Transverse colon (tissue), 4 donors: ENCODE measurements around the gene SOWAHA. TPM values are rescaled to one million over a fixed set of nuclear protein-coding genes. Genes with fewer than 3 reads are reported as not detected.

ENCODE experiments used
- DNase-seq: peaks from one replicate; pipeline ENCODE4 v3.0.0-alpha.2; 2019
- H3K27ac ChIP-seq, 4 donors: fragments of 200-600 bp; sonication (generic); 2 replicates each; pipeline ENCODE4 v1.5.1; 2016 to 2018; ENCODE audit warnings: inconsistent platforms in 4 of 4
- H3K27me3 ChIP-seq: fragments of 200-600 bp; sonication (generic); 2 replicates; pipeline ENCODE4 v1.5.1; 2017; ENCODE audit warnings: inconsistent platforms
- H3K36me3 ChIP-seq, 4 donors: fragments of 200-600 bp; sonication (generic); 2 replicates each; pipeline ENCODE4 v1.5.1; 2017 to 2019; ENCODE audit warnings: inconsistent platforms in 4 of 4
- H3K4me1 ChIP-seq, 4 donors: fragments of 200-600 bp; sonication (generic); 2 replicates each; pipeline ENCODE4 v1.5.1; 2017 to 2020; ENCODE audit warnings: inconsistent platforms in 4 of 4
- H3K4me3 ChIP-seq, 4 donors: fragments of 200-600 bp; sonication (generic); 1 replicate in 1 of 4; 2 replicates in 3 of 4; pipeline versions ENCODE4 v1.5.1 to v1.6.1; 2017 to 2019; ENCODE audit warnings: inconsistent platforms in 4 of 4
- H3K9me3 ChIP-seq, 2 donors: fragments of 200-600 bp; sonication (generic); 2 replicates each; pipeline ENCODE4 v1.5.1; 2017 to 2019; ENCODE audit warnings: inconsistent platforms in 2 of 2
- EP300 ChIP-seq: sonication (generic); formaldehyde crosslinking; IDR thresholded peaks from one replicate; pipeline ENCODE4 v1.6.1; 2017; ENCODE audit warnings: antibody characterized with exemption, low read depth
- POLR2A ChIP-seq: fragments of 450-650 bp; IDR thresholded peaks from one replicate; pipeline ENCODE4 v1.6.1; 2016; ENCODE audit warnings: antibody characterized with exemption, mild to moderate bottlenecking, moderate library complexity
- POLR2AphosphoS5 ChIP-seq, 3 donors: sonication (generic); formaldehyde crosslinking; IDR thresholded peaks; one replicate each; pipeline ENCODE4 v1.6.1; 2016; ENCODE audit warnings: antibody characterized with exemption in 3 of 3
- WGBS, 2 donors: methylation state at CpG; one replicate each; pipeline ENCODE4 v1.1.5; 2018; ENCODE audit warnings: low coverage in 1 of 2; 5-methylcytosine and 5-hydroxymethylcytosine counted together
- in situ Hi-C, 4 donors: fragments of 200-750 bp; cut with MboI; loops; one replicate each; pipeline versions ENCODE4 v1.15.0 to v1.15.1; 2017; ENCODE audit warnings: low sequenced_read_pairs in 3 of 4, low pct_ligation_motif_present in 1 of 4, low pct_unique_long_range_greater_than_20kb in 1 of 4
- intact Hi-C: fragments of 100-400 bp; cut with DNase I; formaldehyde crosslinking; loops from one replicate; pipeline ENCODE4 v1.15.1; 2023; ENCODE audit warnings: low total_unique reads
- total RNA-seq, 4 donors: library from RNA; depleted of rRNA; stranded (reverse); fragments of >200 nt; gene quantifications; one replicate each; pipeline ENCODE4 v1.1.0, GENCODE V29; 2016
- TF ChIP-seq, protein P1 (sequence below), 5 experiments: fragments of 200-600 bp in 3 of 5; fragments of 450-650 bp in 2 of 5; sonication (generic) in 3 of 5; IDR thresholded peaks; 1 replicate in 2 of 5; 2 replicates in 3 of 5; pipeline ENCODE4 v1.5.1; 2016 to 2017; ENCODE audit warnings: antibody characterized with exemption in 5 of 5, inconsistent platforms in 3 of 5, mild to moderate bottlenecking in 2 of 5, moderate library complexity in 1 of 5

SOWAHA gene
- total RNA-seq, 4 donors from 2014 or later: 35.2 to 93.5 (median 76.0) TPM

DNA sequence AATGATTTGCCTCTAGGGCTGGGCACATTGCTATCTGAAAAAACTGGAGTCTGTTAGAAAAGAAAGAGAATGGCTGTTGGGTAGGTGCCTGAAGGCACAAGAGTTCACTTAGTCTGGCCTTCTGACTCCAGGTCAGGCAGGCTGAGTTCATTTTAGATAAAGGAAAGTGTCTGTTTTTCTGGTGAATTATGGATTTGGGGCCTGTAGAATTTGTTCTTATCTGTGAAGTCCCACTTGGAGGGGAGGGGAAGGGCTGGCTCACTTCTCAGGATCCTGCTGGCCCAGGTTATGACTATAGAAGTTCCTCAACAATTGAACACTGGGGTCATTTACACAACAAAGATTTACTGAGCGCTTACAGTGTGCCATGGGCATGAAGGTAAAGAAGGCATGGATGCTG, 24.6 kb upstream of the SOWAHA start:
- intact Hi-C loops (loop anchor here (10.0 kb wide), 1 partner anchor 1326 kb away; the partner anchor contains the start of gene TCF7), in situ Hi-C loops (loop anchor here in 1 of 4 donors (25.0 kb wide), 1 partner anchor 401 kb away; no protein-coding TSS in a partner anchor)
- 92% methylated on average over 1 of the region's 1 CpG; no CpG with 5 or more reads in 1 of the 2 donors for WGBS, 2 donors
- Histone ChIP-seq H3K9me3 (no peaks in the 10 kb centered on the region), H3K4me3 (no peak overlapping the region), H3K4me1 (no peaks in the 10 kb centered on the region), H3K27ac (no peak overlapping the region), H3K27me3 (no peaks in the 10 kb centered on the region), H3K36me3 (no peaks in the 10 kb centered on the region)
- DNase-seq: no peak
- TF ChIP-seq, protein P1, sequence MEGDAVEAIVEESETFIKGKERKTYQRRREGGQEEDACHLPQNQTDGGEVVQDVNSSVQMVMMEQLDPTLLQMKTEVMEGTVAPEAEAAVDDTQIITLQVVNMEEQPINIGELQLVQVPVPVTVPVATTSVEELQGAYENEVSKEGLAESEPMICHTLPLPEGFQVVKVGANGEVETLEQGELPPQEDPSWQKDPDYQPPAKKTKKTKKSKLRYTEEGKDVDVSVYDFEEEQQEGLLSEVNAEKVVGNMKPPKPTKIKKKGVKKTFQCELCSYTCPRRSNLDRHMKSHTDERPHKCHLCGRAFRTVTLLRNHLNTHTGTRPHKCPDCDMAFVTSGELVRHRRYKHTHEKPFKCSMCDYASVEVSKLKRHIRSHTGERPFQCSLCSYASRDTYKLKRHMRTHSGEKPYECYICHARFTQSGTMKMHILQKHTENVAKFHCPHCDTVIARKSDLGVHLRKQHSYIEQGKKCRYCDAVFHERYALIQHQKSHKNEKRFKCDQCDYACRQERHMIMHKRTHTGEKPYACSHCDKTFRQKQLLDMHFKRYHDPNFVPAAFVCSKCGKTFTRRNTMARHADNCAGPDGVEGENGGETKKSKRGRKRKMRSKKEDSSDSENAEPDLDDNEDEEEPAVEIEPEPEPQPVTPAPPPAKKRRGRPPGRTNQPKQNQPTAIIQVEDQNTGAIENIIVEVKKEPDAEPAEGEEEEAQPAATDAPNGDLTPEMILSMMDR (IDR thresholded peaks at IDR 0.05): no peak
- no peak for TF ChIP-seq POLR2A

DNA sequence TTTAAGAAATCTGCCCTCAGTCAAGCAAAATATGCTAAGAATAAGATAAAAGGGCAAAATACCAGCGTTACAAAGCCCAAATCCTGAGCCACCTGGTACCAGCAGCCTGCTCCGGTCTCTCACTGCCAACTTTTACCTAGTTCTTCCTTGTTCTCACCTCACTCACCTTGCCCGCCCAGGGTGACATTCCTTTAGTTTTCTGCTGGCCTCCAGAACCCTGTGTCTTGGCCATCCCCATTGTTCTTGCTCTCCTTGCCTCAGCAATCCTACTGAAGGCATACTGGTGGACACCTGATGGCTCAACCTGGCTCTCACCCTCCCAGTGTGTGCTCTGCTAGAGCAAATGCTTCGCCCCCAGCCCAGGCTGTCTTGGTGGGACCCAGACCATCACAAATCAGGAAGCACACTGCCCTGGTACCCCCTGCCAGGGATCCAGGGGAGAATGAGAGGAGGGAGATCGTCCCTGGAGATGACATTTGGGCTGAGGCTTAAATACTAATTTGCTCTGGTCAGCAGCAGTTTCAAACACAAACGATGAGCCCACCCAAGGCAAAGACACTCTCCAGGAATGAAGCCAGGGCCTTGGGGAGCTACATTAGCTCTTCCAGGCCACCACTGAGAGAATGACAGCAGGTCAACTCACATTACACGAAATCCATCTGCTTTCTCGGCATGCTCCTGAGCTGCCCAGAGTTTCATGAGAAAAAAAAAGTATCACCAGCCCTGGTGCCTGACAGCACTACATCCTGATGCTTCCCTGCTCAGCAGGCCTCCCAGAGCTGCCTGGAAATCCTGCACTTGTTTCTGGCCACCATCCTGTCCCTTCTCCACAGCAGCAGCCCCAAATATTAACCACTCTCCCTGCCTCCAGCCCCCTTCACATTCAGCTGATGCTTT, 23.9 kb upstream of the SOWAHA start:
- Histone ChIP-seq H3K4me3 (no peak overlapping the region), H3K4me1 (no peaks in the 10 kb centered on the region), H3K27me3 (no peaks in the 10 kb centered on the region), H3K9me3 (no peaks in the 10 kb centered on the region), H3K27ac (no peak overlapping the region), H3K36me3 (no peaks in the 10 kb centered on the region)
- TF ChIP-seq POLR2AphosphoS5 (IDR thresholded peaks at IDR 0.05) (no peak), EP300 (no peak), POLR2A (no peak)
- TF ChIP-seq, protein P1 (IDR thresholded peaks at IDR 0.05): no peak
- WGBS, 2 donors: 91 to 95% methylated on average over 3 to 8 of the region's 8 CpGs
- in situ Hi-C loops (loop anchor here in 1 of 4 donors (25.0 kb wide), 1 partner anchor 402 kb away; no protein-coding TSS in a partner anchor), intact Hi-C loops (loop anchor here (10.0 kb wide), 1 partner anchor 1326 kb away; the partner anchor contains the start of gene TCF7)
- DNase-seq: no peak

DNA sequence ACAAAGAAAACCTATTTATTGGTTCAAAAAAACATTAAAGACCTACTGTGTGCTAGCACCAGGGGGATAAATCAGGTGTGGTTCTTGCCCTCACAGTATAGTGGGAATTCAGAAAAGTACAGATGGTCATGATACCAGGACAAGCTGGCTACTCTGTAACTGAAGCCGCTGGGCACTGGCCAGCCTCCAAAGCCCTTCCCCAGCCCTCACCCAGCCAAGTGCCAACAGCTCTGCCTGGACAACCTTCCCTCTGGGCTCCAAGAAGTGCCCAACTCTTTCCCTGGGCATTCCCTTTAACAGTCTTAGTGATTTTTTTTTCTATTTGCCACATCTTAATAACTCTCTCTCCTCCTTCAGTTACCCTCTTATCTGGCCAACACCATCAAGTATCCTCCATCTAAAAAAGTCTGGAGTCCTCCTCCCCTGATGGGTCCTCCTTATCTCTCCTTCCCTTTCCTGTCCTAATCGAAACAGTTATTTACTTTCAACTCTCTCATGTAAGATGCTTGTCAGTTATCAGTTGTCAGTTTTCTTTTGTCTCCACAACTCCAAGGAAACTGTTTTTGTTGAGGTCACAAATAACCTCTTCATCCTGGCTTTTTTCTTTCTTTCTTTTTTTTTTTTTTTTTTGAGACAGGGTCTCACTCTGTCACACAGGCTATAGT, 22.8 kb upstream of the SOWAHA start:
- no peak overlapping the region for H3K27ac ChIP-seq
- no peak overlapping the region for H3K4me3 ChIP-seq
- DNase-seq: no peak
- no peaks in the 10 kb centered on the region for H3K27me3 ChIP-seq
- in situ Hi-C loops: loop anchor here in 1 of 4 donors (25.0 kb wide), 1 partner anchor 403 kb away; no protein-coding TSS in a partner anchor
- H3K36me3 ChIP-seq: no peaks in the 10 kb centered on the region
- WGBS, 2 donors: 68 to 87% methylated on average over 1 to 2 of the region's 2 CpGs
- H3K9me3 ChIP-seq: no peaks in the 10 kb centered on the region
- TF ChIP-seq POLR2A: no peak
- no peak for TF ChIP-seq POLR2AphosphoS5 (IDR thresholded peaks at IDR 0.05)
- no peak for TF ChIP-seq EP300
- TF ChIP-seq, protein P1 (IDR thresholded peaks at IDR 0.05): no peak
- no peaks in the 10 kb centered on the region for H3K4me1 ChIP-seq
- intact Hi-C loops: no loop called here

DNA sequence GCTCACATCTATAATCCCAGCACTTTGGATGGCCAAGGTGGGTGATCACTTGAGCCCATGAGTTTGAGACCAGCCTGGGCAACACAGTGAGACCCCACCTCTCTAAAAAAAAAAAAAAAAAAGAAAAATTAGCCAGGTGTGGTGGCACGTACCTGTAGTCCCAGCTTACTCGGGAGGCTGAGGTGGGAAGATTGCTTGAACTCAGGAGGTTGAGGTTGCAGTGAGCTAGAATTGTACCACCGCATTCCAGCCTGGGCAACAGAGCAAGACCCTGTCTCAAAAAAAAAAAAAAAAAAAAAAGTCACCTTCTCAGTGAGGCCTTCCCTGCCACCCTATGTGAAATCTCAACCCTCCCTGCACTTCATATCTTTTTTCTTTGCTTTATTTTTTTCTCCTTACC, 22.1 kb upstream of the SOWAHA start:
- Histone ChIP-seq H3K4me1 (no peaks in the 10 kb centered on the region), H3K9me3 (no peaks in the 10 kb centered on the region), H3K36me3 (no peaks in the 10 kb centered on the region), H3K27ac (no peak overlapping the region), H3K27me3 (no peaks in the 10 kb centered on the region), H3K4me3 (no peak overlapping the region)
- no peak for TF ChIP-seq POLR2A
- TF ChIP-seq, protein P1 (IDR thresholded peaks at IDR 0.05): no peak
- no peak for TF ChIP-seq POLR2AphosphoS5 (IDR thresholded peaks at IDR 0.05)
- no peak for TF ChIP-seq EP300
- DNase-seq: no peak
- intact Hi-C loops: no loop called here
- in situ Hi-C loops: loop anchor here in 1 of 4 donors (25.0 kb wide), 1 partner anchor 404 kb away; no protein-coding TSS in a partner anchor
- 89 to 93% methylated on average over 3 of the region's 3 CpGs for WGBS, 2 donors
